Stimulated activated CD8-positive, alpha-beta memory T cell treated with anti-CD3 and anti-CD28 coated beads, Interleukin-7, amount 100 ng/mL, for 1 hour (primary cell): ENCODE results near the gene HTR3A.
"Not testable (repeated sequence)": the region's sequence is repeated elsewhere in the genome, so short reads cannot be mapped to it uniquely, and the experiment has no call there.

Experiments used
- DNase-seq, 2 donors: peaks; one replicate each; pipeline ENCODE4 v3.0.0-alpha.2; 2020; ENCODE audit warnings: low read depth in 2 of 2

The HTR3A gene

GRCh38 chr11:113974741-113975470 is at the start of gene HTR3A:
Gene HTR3A (plus strand): TSS chr11:113975108. CDS start chr11:113975326, 218 bp downstream.
- DNase-seq = no peak

DNA sequence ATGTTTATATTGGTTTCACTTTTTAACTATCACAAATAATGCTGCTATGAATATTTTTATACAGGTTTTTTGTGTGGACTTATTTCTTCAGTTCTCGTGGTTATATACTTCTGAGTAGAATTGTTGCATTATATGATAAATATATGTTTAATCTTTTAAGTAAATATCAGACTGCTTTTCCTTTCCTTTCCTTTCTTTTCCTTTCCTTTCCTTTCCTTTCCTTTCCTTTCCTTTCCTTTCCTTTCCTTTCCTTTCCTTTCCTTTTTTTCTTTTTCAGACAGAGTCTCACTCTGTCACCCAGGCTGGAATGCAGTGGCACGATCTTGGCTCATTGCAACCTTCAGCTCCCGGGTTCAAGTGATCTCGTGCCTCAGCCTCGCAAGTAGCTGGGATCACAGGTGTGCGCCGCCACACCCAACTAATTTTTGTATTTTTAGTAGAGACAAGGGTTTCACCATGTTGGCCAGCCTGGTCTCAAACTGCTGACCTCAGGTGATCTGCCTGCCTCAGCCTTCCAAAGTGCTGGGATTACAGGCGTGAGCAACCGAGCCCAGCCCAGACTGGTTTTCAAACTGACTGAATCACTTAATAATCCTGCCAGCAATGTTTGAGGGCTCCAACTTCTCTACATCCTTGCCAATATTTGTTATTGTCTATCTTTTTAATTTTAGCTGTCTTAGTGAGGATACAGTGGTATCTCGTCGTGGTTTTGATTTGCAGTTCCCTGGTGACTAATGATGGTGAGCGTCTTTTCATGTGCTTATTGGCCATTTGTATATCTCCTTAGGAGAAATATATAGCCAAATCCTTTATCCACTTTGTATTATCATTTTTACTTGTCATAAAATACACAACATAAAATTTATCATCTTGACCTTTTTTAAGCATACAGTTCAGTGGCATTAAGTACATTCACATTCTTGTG is 48.4 kb upstream of the HTR3A start:
- DNase-seq = no peak

GRCh38 chr11:113928311-113928710 is 46.6 kb upstream of the HTR3A start:
- DNase-seq = no peak

DNA sequence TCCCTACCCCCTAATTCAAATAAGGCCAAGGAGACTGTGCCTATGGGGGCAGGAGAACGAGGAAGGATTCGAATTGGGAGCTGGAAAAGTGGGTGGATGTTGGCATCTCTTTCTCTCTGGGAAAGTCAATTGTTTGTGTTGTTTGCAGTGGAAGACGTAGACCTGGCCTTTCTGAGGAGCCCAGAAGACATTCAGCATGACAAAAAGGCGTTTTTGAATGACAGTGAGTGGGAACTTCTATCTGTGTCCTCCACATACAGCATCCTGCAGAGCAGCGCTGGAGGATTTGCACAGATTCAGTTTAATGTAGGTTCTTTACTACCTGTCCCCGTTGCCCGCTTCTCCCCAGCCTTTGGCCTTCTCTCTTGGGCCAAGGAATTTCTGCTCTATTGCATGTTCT is 42.1 kb upstream of the HTR3A start:
- no peak for DNase-seq

GRCh38 chr11:113934193-113934592 is 40.7 kb upstream of the HTR3A start:
- DNase-seq = not testable (repeated sequence)

- no peak for DNase-seq
Observed at GRCh38 chr11:113934761-113935160, 40.1 kb upstream of the HTR3A start.

GRCh38 chr11:113935858-113936257 is 39.0 kb upstream of the HTR3A start:
- no peak for DNase-seq

DNA sequence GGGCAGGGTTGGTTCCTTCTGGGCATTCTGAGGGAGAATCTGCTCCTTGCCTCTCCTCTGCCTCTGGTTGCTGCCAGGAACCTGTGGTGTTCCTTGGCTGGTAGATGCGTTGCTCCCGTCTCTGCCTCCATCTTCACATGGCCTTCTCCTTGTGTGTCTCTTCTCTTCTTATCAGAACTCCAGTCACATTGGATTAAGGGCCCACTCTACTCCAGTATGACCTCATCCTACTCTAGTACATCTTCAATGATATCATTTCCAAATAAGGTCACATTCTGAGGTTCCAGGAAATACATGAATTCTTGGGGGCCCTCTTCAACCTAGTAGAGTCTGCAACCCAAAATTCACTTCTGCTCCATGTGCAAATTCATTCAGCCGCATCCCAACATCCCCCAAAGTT is 37.0 kb upstream of the HTR3A start:
- no peak for DNase-seq

DNA sequence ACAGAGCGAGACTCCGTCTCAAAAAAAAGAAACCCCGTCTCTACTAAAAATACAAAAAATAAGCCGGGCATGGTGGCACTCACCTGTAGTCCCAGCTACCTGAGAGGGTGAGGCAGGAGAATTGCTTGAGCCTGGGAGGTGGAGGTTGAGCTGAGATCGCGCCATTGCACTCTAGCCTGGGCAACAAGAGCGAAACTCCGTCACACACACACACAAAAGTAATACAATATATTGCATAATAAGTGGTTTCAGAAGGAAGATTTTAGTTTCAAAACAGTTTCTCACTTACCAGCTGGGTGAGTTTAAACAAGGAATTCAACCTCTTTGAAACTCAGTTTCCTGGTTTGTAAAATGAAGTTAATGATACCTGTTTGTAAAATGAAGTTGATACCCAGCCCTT is 32.7 kb upstream of the HTR3A start:
- DNase-seq = no peak

- not testable (repeated sequence) for DNase-seq
Observed at GRCh38 chr11:113946162-113946561, 28.7 kb upstream of the HTR3A start.

DNA sequence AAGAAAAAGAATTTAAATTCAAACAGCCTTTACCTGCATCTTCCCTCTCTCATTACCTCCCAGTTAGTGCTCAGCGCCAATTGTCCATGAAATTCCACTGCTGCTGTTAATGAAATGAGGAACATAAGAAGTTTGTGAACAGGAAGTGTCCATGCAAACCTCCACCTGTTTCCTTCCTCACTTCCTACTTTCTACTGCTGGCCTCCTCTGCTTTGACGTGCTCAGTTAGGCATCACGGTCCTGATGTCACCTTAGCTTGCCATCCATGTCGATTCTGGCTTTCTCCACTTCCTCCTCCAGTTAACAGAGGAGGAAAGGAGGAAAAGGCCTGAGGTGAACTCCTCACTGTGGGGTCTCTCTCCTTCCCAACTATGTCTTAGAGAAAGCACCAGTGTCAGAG is 26.9 kb upstream of the HTR3A start:
- DNase-seq = no peak

DNA sequence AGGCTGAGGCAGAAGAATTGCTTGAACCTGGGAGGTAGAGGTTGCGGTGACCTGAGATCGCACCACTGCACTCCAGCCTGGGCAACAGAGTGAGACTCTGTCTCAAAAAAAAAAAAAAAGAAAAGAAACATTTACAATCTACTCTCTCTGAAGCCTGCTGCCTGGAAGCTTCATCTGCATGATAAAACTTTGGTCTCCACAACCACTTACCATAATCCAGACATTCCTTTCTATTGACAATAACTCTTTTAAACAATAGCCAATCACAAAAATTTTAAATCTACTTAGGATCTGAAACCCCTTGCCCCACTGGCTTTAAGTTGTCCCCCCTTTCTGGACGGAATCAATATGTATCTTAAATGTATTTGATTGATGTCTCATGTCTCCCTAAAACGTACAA is 25.0 kb upstream of the HTR3A start:
- no peak for DNase-seq

DNA sequence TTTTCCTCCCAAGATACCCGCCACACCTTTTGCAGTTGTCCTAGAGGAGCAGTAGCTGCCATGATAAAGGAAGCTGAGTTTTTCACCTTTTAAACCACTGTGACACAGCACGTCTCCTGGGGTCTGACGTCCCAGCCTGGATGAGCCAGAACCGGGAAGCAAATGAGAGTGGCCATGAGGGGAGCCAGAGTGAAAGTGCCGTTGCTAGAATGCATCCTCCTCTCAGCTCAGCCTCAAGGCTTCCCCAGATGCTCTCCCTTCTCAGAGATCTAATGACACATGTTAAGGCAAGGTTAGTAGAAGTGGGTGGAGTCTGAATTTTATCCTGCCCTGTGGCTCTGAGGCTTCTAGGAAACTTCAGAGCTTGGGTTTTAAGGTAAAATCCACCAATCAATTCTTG is 23.4 kb upstream of the HTR3A start:
- no peak for DNase-seq

- DNase-seq = no peak
Observed at GRCh38 chr11:113952070-113952469, 22.8 kb upstream of the HTR3A start.

- no peak for DNase-seq
Observed at GRCh38 chr11:113952588-113952987, 22.3 kb upstream of the HTR3A start.

- no peak for DNase-seq
Observed at GRCh38 chr11:113954235-113954634, 20.7 kb upstream of the HTR3A start.

DNA sequence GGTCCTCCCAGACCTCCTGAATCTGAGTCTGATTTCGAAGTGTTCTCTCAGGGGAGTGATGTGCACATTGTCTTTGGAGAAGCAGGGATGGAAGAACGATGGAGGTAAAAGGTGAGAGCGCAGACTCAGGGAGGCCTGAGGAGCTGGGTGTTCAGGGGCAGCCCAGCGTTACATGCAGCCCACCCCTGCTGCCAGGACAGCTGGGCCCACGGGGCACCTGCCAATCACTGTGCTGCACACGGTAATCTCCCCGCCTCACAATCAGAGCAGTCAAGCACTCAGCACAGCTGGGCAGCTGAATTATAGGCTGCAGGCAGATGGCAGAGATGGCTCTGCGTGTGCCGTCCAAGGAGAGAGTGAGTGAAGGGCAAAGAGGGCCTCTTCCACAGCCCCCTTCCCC is 17.9 kb upstream of the HTR3A start:
- DNase-seq = no peak

- DNase-seq = no peak
Observed at GRCh38 chr11:113960702-113961330, 14.1 kb upstream of the HTR3A start.

- DNase-seq = no peak
Observed at GRCh38 chr11:113967361-113967760, 7.5 kb upstream of the HTR3A start.

DNA sequence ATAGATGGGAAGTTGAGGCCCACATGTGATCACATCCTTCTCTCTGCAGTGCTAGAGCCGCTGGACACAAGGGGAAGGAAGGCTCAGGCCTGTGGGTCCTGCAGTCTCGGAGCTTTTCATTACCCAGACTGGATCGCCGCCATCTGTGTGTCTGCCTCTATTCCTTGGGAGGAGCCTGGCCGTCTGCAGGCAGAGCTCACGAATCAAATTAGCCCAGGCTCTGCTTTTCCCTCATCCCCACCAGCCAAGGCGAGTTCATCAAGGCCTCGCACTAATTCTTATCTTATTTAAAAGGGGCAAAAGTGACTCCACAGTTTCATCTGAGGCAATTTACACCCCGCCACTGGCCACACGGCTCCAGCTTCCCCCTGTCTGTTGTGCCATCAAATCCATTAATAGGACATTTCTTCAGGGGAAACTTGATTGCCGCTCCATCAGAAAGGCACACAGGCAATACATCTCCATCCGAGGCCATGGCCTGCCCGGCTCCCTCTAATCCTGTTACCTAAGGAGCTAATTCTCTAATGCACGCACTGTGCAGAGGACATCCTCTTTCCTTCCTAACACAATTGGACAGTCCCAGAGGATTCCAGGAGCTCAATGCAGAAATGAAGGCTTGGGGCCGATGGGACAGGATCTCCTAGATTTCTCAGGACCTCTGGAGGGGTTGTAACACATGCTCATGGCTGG is 3.3 kb upstream of the HTR3A start:
- no peak for DNase-seq

- no peak for DNase-seq
Observed at GRCh38 chr11:113977071-113977490, 2.2 kb downstream of the HTR3A start.

- no peak for DNase-seq
Observed at GRCh38 chr11:113977701-113978100, 2.8 kb downstream of the HTR3A start.
